Endothelial cell of umbilical vein (primary cell): ENCODE results near the gene DPP10. TPM values are rescaled to one million over a fixed set of nuclear protein-coding genes. Genes with fewer than 3 reads are reported as not detected.

ENCODE experiments used
- BruUV-seq: library from RNA; stranded (reverse); fragments of 400-500 nt; replicated peaks from 2 replicates; lab custom pipeline; 2021; lab: Mats Ljungman, UMichigan
- CTCF ChIA-PET: fragments of 300-600, 350-600 bp; sonication (Branson Sonifier 250); formaldehyde crosslinking; loops from one replicate; lab custom pipeline; 2021; ENCODE audit warnings: antibody characterized with exemption, inconsistent platforms; lab: Charles Lee
- POLR2A ChIA-PET: fragments of 300-600, 350-600 bp; sonication (Branson Sonifier 250); formaldehyde crosslinking; loops from one replicate; lab custom pipeline; 2021; ENCODE audit warnings: antibody characterized with exemption, inconsistent platforms; lab: Charles Lee
- DNase-seq: peaks from one replicate; pipeline ENCODE4 v3.0.0-alpha.2; 2011; ENCODE audit warnings: low read depth, low spot score
- FAIRE-seq: peaks from 2 replicates; lab custom pipeline; 2011; peaks lifted over from hg19 to GRCh38; lab: Jason Lieb, UNC
- H2AFZ ChIP-seq: 2 replicates; pipeline ENCODE4 v1.6.0; 2012; ENCODE audit warnings: low read depth, low read length, control low read depth, inconsistent platforms
- H3K27ac ChIP-seq: 2 replicates; pipeline ENCODE4 v1.5.1; 2011; ENCODE audit warnings: low read depth, mild to moderate bottlenecking, control low read depth, low read length, moderate library complexity; ENCODE audit not compliant: insufficient read depth
- H3K27me3 ChIP-seq, 2 experiments: 2 replicates each; pipeline versions ENCODE4 v1.6.0 to v1.6.1; 2011; ENCODE audit warnings: low read length in 2 of 2, mixed read lengths in 1 of 2; ENCODE audit not compliant: control insufficient read depth in 2 of 2, insufficient read depth in 2 of 2
- H3K36me3 ChIP-seq, 2 experiments: 2 replicates in 1 of 2; 3 replicates in 1 of 2; pipeline ENCODE4 v1.5.1; 2011; ENCODE audit warnings: low read length in 2 of 2, mild to moderate bottlenecking in 1 of 2, moderate library complexity in 1 of 2; ENCODE audit not compliant: control insufficient read depth in 2 of 2, insufficient read depth in 2 of 2; ENCODE audit errors: extremely low read depth in 1 of 2
- H3K4me1 ChIP-seq: 3 replicates; pipeline ENCODE4 v1.5.1; 2011; ENCODE audit warnings: mild to moderate bottlenecking, low read length; ENCODE audit not compliant: control insufficient read depth, insufficient read depth; ENCODE audit errors: extremely low read depth
- H3K4me2 ChIP-seq: 2 replicates; pipeline ENCODE4 v1.6.1; 2011; ENCODE audit warnings: low read length, control low read depth, mixed read lengths; ENCODE audit not compliant: insufficient read depth
- H3K4me3 ChIP-seq, 3 experiments: fragments of 200-600 bp in 1 of 3; sonication (generic), shearing (Covaris generic) in 1 of 3; replicated peaks in 1 of 3; 2 replicates each; pipeline ENCODE4 v1.5.1; 2011 to 2016; ENCODE audit warnings: control low read depth in 3 of 3, low read length in 3 of 3, mild to moderate bottlenecking in 2 of 3, inconsistent platforms in 1 of 3, low read depth in 1 of 3, moderate library complexity in 1 of 3; ENCODE audit not compliant: insufficient read depth in 1 of 3
- H3K79me2 ChIP-seq: 2 replicates; pipeline ENCODE4 v1.6.0; 2012; ENCODE audit warnings: low read length, inconsistent platforms; ENCODE audit not compliant: control insufficient read depth, insufficient read depth
- H3K9ac ChIP-seq: replicated peaks from 2 replicates; pipeline ENCODE3; 2011; ENCODE audit warnings: low read length, control low read depth; ENCODE audit not compliant: insufficient read depth; ENCODE audit errors: extremely low read depth
- H3K9me1 ChIP-seq: replicated peaks from 3 replicates; pipeline ENCODE4 v1.6.0; 2011; ENCODE audit warnings: mild to moderate bottlenecking, low read length; ENCODE audit not compliant: control insufficient read depth, insufficient read depth; ENCODE audit errors: extremely low read depth
- H3K9me3 ChIP-seq: replicated peaks from 2 replicates; pipeline ENCODE4 v1.5.1; 2012; ENCODE audit warnings: low read length, inconsistent platforms; ENCODE audit not compliant: control insufficient read depth, insufficient read depth
- H4K20me1 ChIP-seq: replicated peaks from 2 replicates; pipeline ENCODE3; 2011; ENCODE audit warnings: mild to moderate bottlenecking, low read length; ENCODE audit not compliant: control insufficient read depth, insufficient read depth; ENCODE audit errors: extremely low read depth
- CTCF ChIP-seq, 2 donors: IDR thresholded peaks; 1 replicate in 1 of 2; 2 replicates in 1 of 2; pipeline ENCODE4 v1.5.1; 2011; ENCODE audit warnings: low read length in 2 of 2, mild to moderate bottlenecking in 2 of 2, moderate library complexity in 2 of 2, control low read depth in 1 of 2, inconsistent platforms in 1 of 2, low read depth in 1 of 2; ENCODE audit not compliant: insufficient read depth in 1 of 2; ENCODE audit errors: extremely low read depth in 1 of 2
- EZH2 ChIP-seq: IDR thresholded peaks from 2 replicates; pipeline ENCODE4 v1.6.1; 2012; ENCODE audit warnings: borderline replicate concordance, low read depth, mild to moderate bottlenecking, moderate library complexity, low read length, inconsistent platforms; ENCODE audit not compliant: severe bottlenecking
- FOS ChIP-seq: IDR thresholded peaks from 2 replicates; pipeline ENCODE4 v1.6.1; 2011; ENCODE audit warnings: mild to moderate bottlenecking, low read length, moderate library complexity, borderline replicate concordance; ENCODE audit not compliant: insufficient read depth
- GATA2 ChIP-seq: IDR thresholded peaks from 2 replicates; pipeline ENCODE4 v1.7.0; 2011; ENCODE audit warnings: low read depth, mild to moderate bottlenecking, moderate library complexity, mixed read lengths, low read length; ENCODE audit not compliant: insufficient read length, insufficient read depth
- JUN ChIP-seq: IDR thresholded peaks from 2 replicates; pipeline ENCODE4 v1.6.1; 2011; ENCODE audit warnings: borderline replicate concordance, low read depth; ENCODE audit not compliant: insufficient read length, insufficient read depth
- MAX ChIP-seq: IDR thresholded peaks from 2 replicates; pipeline ENCODE4 v1.6.1; 2011; ENCODE audit not compliant: insufficient read depth, insufficient read length
- MYC ChIP-seq: IDR thresholded peaks from one replicate; pipeline ENCODE4 v1.6.1; 2011; ENCODE audit warnings: mild to moderate bottlenecking, low read depth, low read length
- POLR2A ChIP-seq: IDR thresholded peaks from 2 replicates; pipeline ENCODE4 v1.6.1; 2012; ENCODE audit warnings: low read depth, mild to moderate bottlenecking, control low read depth, low read length
- POLR2AphosphoS5 ChIP-seq: IDR thresholded peaks from 2 replicates; pipeline ENCODE4 v1.6.1; 2012; ENCODE audit warnings: low read depth, mild to moderate bottlenecking, control low read depth, low read length, moderate library complexity; ENCODE audit not compliant: insufficient read depth
- dilution Hi-C: fragments of 300-500 bp; cut with MboI; formaldehyde crosslinking; loops from one replicate; pipeline ENCODE4 v1.15.0; 2019; ENCODE audit warnings: low sequenced_read_pairs; ENCODE audit not compliant: extremely low pct_ligation_motif_present
- intact Hi-C: fragments of 100-400 bp; cut with micrococcal nuclease; formaldehyde crosslinking; loops from one replicate; pipeline ENCODE4 v1.10.0; 2022
- polyA plus RNA-seq, 4 experiments: library from polyadenylated mRNA; depleted of rRNA in 3 of 4; stranded (reverse) in 3 of 4; unstranded in 1 of 4; fragments of >200 nt; gene quantifications; 2 replicates each; pipeline versions ENCODE4 v1.2.1 to v1.2.3, GENCODE V29; 2011 to 2012; ENCODE audit warnings: missing spikeins in 1 of 4
- total RNA-seq: library from RNA; stranded (reverse); gene quantifications from 2 replicates; pipeline ENCODE4 v1.2.3, GENCODE V29; 2021

DPP10 gene
- total and polyA plus RNA-seq, 2 donors (not counting 3 experiments of a cell fraction or from before 2014, with no cell fraction given), result not detected

- no peaks in the 10 kb centered on the region for H3K27me3 ChIP-seq
- intact Hi-C loops (no loop called here), dilution Hi-C loops (no loop called here)
- CTCF ChIA-PET, result no interaction called here
- no TSS peak for BruUV-seq
- H3K36me3 ChIP-seq, result no peaks in the 10 kb centered on the region
- TF ChIP-seq FOS (no peak), POLR2AphosphoS5 (no peak), POLR2A (no peak), MAX (no peak), GATA2 (no peak), MYC (no peak), JUN (no peak), EZH2 (no peak), CTCF (IDR thresholded peaks at IDR 0.05; ENCODE audit: extremely low read depth in 1 of 2, insufficient read depth in 1 of 2, low read depth in 1 of 2, low read length in 2 of 2) (no peak)
- H3K9me1 ChIP-seq, result no peaks in the 10 kb centered on the region
- H3K4me3 ChIP-seq, result no peak overlapping the region
- H3K9ac ChIP-seq, result no peak overlapping the region
- H3K79me2 ChIP-seq, result no peaks in the 10 kb centered on the region
- H3K4me1 ChIP-seq, result no peaks in the 10 kb centered on the region
- no peak overlapping the region for H3K27ac ChIP-seq
- H3K9me3 ChIP-seq, result no peaks in the 10 kb centered on the region
- FAIRE-seq (no peak), DNase-seq (no peak)
- H3K4me2 ChIP-seq, result no peak overlapping the region
- POLR2A ChIA-PET, result no interaction called here
- no peaks in the 10 kb centered on the region for H4K20me1 ChIP-seq
- no peak overlapping the region for H2AFZ ChIP-seq
Measured at GRCh38 chr2:115739574-115739973, 1297.1 kb downstream of the DPP10 start.
